ENCODE measurements around the gene SYT17.

SYT17 gene

DNA sequence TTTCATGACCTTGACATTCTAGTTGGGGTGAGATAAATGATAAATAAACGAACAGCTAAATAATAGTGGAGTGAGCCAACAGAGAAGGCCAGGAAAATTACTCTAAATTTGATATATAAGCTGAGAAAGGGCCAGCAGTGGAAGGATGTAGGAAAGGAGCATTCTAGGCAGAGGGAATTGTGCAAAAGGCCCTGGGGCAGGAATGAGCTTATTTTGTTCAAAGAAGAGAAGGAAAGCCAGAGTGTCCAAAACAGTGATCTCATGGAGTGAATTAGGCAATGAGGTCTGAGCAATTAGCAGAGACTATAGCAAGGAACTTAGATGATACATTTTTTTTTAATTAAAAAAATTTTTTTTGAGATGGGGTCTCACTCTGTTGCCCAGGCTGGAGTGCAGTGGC, 74.1 kb downstream of the SYT17 start:
- no peaks in the 10 kb centered on the region for H3K9me3 ChIP-seq
- H3K36me3 ChIP-seq = no peaks in the 10 kb centered on the region
- H3K27me3 ChIP-seq = no peaks in the 10 kb centered on the region
- H3K27ac ChIP-seq = no peak overlapping the region
- H3K4me3 ChIP-seq (ENCODE audit: low read depth in 1 of 2, low read length in 1 of 2) = no peak overlapping the region
- TF ChIP-seq, protein P1, sequence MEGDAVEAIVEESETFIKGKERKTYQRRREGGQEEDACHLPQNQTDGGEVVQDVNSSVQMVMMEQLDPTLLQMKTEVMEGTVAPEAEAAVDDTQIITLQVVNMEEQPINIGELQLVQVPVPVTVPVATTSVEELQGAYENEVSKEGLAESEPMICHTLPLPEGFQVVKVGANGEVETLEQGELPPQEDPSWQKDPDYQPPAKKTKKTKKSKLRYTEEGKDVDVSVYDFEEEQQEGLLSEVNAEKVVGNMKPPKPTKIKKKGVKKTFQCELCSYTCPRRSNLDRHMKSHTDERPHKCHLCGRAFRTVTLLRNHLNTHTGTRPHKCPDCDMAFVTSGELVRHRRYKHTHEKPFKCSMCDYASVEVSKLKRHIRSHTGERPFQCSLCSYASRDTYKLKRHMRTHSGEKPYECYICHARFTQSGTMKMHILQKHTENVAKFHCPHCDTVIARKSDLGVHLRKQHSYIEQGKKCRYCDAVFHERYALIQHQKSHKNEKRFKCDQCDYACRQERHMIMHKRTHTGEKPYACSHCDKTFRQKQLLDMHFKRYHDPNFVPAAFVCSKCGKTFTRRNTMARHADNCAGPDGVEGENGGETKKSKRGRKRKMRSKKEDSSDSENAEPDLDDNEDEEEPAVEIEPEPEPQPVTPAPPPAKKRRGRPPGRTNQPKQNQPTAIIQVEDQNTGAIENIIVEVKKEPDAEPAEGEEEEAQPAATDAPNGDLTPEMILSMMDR (IDR thresholded peaks at IDR 0.05) = no peak
- no peaks in the 10 kb centered on the region for H3K4me1 ChIP-seq (ENCODE audit: control insufficient read depth in 1 of 2, insufficient read depth in 1 of 2, low read depth in 1 of 2, low read length in 1 of 2)

DNA sequence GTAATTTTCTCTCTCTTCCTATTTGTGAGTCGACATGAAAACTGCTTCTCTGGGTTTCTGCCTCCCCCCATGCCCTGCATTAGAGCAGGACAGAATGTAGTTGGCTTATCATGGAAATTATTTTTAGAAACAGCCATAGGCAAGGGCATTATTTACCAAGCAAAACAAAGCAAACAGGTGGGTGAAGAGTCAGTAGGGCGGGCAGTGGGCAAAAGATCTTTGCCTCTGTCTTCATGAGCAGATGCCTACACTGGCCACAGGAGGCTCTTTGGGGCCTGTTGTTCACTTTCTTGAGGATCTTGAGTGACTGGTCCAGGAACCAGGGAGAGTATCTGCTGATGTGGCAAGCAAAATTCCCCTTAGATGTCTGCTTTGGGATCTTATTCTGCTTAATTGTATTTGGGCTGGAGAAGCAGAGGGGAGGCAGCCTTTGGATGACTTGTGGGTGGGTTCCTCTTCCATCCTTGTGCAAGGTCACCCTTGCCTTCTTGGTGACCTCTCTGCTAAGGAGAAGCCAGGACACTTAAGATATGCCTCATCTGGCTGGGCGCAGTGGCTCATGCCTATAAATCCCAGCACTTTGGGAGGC, 75.0 kb downstream of the SYT17 start:
- TF ChIP-seq, protein P1 (IDR thresholded peaks at IDR 0.05) = no peak
- no peaks in the 10 kb centered on the region for H3K4me1 ChIP-seq (ENCODE audit: control insufficient read depth in 1 of 2, insufficient read depth in 1 of 2, low read depth in 1 of 2, low read length in 1 of 2)
- H3K9me3 ChIP-seq = no peaks in the 10 kb centered on the region
- H3K4me3 ChIP-seq (ENCODE audit: low read depth in 1 of 2, low read length in 1 of 2) = no peak overlapping the region
- no peak overlapping the region for H3K27ac ChIP-seq
- no peaks in the 10 kb centered on the region for H3K27me3 ChIP-seq
- no peaks in the 10 kb centered on the region for H3K36me3 ChIP-seq

DNA sequence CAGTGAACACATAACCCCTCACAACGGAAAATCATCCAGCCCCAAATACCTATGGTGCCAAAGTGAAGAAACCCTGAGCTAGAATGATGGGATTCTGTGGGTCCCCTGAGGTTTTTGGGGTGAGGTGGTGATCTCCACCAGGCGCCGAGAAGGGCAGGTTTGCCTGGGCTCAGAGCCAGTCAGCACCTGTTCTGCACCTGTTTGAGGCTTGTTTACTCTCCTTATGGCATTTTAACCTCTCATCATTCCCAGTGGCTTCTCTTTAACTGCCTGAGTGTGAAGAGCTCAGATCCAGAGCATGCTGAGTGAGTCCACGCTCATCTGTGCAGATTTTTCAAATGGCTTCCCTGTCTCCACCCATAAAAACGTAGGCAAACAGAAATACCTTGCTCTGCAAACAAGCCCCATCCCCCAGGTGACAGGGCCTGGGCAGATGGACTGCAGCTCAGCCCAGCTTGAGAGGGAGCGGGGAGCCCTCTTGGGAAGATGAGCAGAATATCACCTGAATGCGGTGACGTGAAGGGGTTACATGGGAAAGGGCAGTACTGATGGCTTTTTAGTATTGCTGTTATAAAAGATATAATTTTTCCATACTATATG, 77.4 kb downstream of the SYT17 start:
- no peaks in the 10 kb centered on the region for H3K27me3 ChIP-seq
- no peaks in the 10 kb centered on the region for H3K9me3 ChIP-seq
- no peak overlapping the region for H3K27ac ChIP-seq
- H3K36me3 ChIP-seq = no peaks in the 10 kb centered on the region
- no peak overlapping the region for H3K4me3 ChIP-seq (ENCODE audit: low read depth in 1 of 2, low read length in 1 of 2)
- TF ChIP-seq, protein P1 (IDR thresholded peaks at IDR 0.05) = no peak
- H3K4me1 ChIP-seq (ENCODE audit: control insufficient read depth in 1 of 2, insufficient read depth in 1 of 2, low read depth in 1 of 2, low read length in 1 of 2) = no peaks in the 10 kb centered on the region

DNA sequence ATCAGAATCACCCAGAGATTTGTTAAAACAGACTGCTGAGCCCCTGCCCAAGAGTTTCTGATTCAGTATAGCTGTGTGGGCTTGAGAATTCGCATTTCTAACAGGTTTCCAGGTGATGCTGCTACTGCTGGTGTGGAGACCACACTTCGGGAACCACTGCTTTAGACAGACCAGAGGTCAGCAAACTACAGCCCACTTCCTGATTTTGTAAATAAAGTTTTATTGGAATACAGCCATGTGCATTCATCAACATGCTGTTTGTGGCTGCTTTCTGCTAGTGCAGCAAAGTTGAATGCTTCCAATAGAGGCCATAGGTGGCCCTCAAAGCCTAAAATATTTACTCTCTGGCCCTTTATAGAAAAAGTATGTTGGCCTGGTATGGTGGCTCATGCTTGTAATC, 84.9 kb downstream of the SYT17 start:
- no peaks in the 10 kb centered on the region for H3K9me3 ChIP-seq
- no peaks in the 10 kb centered on the region for H3K4me1 ChIP-seq (ENCODE audit: control insufficient read depth in 1 of 2, insufficient read depth in 1 of 2, low read depth in 1 of 2, low read length in 1 of 2)
- H3K36me3 ChIP-seq = no peaks in the 10 kb centered on the region
- H3K4me3 ChIP-seq (ENCODE audit: low read depth in 1 of 2, low read length in 1 of 2) = no peak overlapping the region
- H3K27ac ChIP-seq = no peak overlapping the region
- no peaks in the 10 kb centered on the region for H3K27me3 ChIP-seq
- TF ChIP-seq, protein P1 (IDR thresholded peaks at IDR 0.05) = no peak

DNA sequence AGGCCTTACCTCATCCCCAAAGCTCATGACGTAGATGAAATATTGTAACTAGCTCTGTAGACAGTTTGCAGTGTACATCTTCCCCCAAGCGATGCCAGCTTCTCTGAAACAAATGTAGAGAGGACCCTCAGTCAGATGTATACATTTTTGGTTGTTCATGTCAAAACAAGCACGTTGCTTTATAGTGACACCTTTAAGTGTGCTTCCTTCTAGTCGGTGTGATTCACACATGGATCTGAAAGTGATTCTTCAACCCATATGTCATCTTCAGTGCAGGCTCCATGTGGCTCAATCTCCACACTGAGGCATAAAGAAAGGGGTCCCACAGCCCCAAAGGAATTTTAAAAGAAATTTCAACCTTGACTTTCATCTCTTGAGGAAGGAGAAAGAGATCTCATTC, 86.6 kb downstream of the SYT17 start:
- TF ChIP-seq, protein P1 (IDR thresholded peaks at IDR 0.05) = no peak
- Histone ChIP-seq H3K4me1 (ENCODE audit: control insufficient read depth in 1 of 2, insufficient read depth in 1 of 2, low read depth in 1 of 2, low read length in 1 of 2) (no peaks in the 10 kb centered on the region), H3K4me3 (ENCODE audit: low read depth in 1 of 2, low read length in 1 of 2) (no peak overlapping the region), H3K9me3 (no peaks in the 10 kb centered on the region), H3K27ac (no peak overlapping the region), H3K36me3 (no peaks in the 10 kb centered on the region), H3K27me3 (no peaks in the 10 kb centered on the region)
